Tibial nerve (tissue), 3 donors: ENCODE results near the gene TESK2.

Experiments
- POLR2A ChIP-seq, 2 donors: fragments of 450-650 bp; IDR thresholded peaks; one replicate each; pipeline ENCODE4 v1.6.1; 2017; ENCODE audit warnings: antibody characterized with exemption in 2 of 2, mild to moderate bottlenecking in 2 of 2, moderate library complexity in 2 of 2
- TF ChIP-seq, protein P1 (sequence below), 5 experiments: fragments of 200-600 bp in 3 of 5; fragments of 450-650 bp in 2 of 5; sonication (generic) in 3 of 5; IDR thresholded peaks; one replicate each; pipeline ENCODE4 v1.5.1; 2016 to 2019; ENCODE audit warnings: antibody characterized with exemption in 5 of 5, mild to moderate bottlenecking in 3 of 5, moderate library complexity in 2 of 5

DNA sequence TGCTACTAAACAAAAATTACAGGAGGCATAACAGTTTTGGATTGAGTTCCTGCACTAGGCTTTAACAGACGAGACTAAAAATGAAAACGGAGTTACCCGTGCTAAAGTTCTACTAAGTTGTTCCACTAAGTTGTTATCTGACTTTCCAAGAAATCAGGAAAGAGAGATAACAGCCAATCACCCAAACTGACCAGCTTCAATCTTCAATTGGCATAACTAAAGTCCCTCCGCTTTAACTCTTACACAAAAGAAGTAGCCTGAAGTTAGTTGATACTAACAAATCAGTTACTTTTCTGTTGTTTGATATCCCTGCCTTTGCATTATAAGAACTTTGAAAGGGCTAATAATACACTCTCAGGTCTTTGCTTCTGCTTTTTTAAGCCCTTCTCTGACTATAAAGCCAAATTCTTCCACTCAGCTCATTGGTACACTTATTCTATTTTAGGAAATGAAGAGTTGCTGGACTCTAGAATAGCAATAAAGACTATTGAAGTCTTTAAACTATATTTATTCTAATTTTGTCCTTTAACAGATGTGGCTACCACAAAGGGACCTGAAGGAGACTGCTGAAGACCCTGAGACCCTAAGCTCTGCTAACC lies 61.3 kb downstream of the TESK2 start:
- TF ChIP-seq, protein P1, sequence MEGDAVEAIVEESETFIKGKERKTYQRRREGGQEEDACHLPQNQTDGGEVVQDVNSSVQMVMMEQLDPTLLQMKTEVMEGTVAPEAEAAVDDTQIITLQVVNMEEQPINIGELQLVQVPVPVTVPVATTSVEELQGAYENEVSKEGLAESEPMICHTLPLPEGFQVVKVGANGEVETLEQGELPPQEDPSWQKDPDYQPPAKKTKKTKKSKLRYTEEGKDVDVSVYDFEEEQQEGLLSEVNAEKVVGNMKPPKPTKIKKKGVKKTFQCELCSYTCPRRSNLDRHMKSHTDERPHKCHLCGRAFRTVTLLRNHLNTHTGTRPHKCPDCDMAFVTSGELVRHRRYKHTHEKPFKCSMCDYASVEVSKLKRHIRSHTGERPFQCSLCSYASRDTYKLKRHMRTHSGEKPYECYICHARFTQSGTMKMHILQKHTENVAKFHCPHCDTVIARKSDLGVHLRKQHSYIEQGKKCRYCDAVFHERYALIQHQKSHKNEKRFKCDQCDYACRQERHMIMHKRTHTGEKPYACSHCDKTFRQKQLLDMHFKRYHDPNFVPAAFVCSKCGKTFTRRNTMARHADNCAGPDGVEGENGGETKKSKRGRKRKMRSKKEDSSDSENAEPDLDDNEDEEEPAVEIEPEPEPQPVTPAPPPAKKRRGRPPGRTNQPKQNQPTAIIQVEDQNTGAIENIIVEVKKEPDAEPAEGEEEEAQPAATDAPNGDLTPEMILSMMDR (IDR thresholded peaks at IDR 0.05): no peak
- no peak for TF ChIP-seq POLR2A (IDR thresholded peaks at IDR 0.05)
